ENCODE results near the gene BTBD18. TPM values are rescaled to one million over a fixed set of nuclear protein-coding genes. Genes with fewer than 3 reads are reported as not detected.

Gene BTBD18
- total RNA-seq, 1 experiment from 2014 or later: 0.09 TPM

GRCh38 chr11:57771365-57771764, 19.7 kb upstream of the BTBD18 start (continued):
- TF ChIP-seq CDX4 (CRISPR knock-in tag; IDR thresholded peaks at IDR 0.05; ENCODE audit: borderline replicate concordance) (no peak), STAT6 (CRISPR knock-in tag; conservative IDR thresholded peaks at IDR 0.05; ENCODE audit: low read depth) (no peak), ESRRA (CRISPR knock-in tag; IDR thresholded peaks at IDR 0.05; ENCODE audit: borderline replicate concordance) (no peak)

- no peak for DNase-seq (ENCODE audit: low spot score)
- Mint-ChIP-seq H3K27me3 (ENCODE audit: low read depth) (no peaks in the 10 kb centered on the region), H3K9me3 (peaks cover 5% of the 10 kb centered on the region), H3K4me3 (no peak overlapping the region), H3K36me3 (peaks cover 19% of the 10 kb centered on the region), H3K4me1 (peaks cover 56% of the 10 kb centered on the region), H3K27ac (no peak overlapping the region)
- POLR2A ChIA-PET: no interaction called here
- ATAC-seq: no peak
- TF ChIP-seq NFYB (CRISPR knock-in tag; conservative IDR thresholded peaks at IDR 0.05; ENCODE audit: low read depth) (no peak), ZNF281 (CRISPR knock-in tag; IDR thresholded peaks at IDR 0.05) (no peak), MYBL2 (CRISPR knock-in tag; IDR thresholded peaks at IDR 0.05) (no peak)
- CTCF ChIA-PET: interaction anchor here (1.5 to 1.9 kb wide), 2 partner anchors 19 to 30 kb away, joined by 3 to 14 read pairs; no protein-coding TSS in a partner anchor
Observed at GRCh38 chr11:57770793-57771192, 19.2 kb upstream of the BTBD18 start.

- no peak for ATAC-seq
- DNase-seq (ENCODE audit: low spot score): no peak
- peaks cover 49% of the 10 kb centered on the region for H3K4me1 Mint-ChIP-seq
- H3K4me3 Mint-ChIP-seq: peak overlapping the region; percentile 99
- peak overlapping the region; percentile 82 for H3K27ac Mint-ChIP-seq
- peaks cover 26% of the 10 kb centered on the region for H3K36me3 Mint-ChIP-seq
- no peak for TF ChIP-seq OVOL2 (CRISPR knock-in tag; IDR thresholded peaks at IDR 0.05; ENCODE audit: borderline replicate concordance)
- peaks cover 5% of the 10 kb centered on the region for H3K9me3 Mint-ChIP-seq
- no peaks in the 10 kb centered on the region for H3K27me3 Mint-ChIP-seq (ENCODE audit: low read depth)
- CTCF ChIA-PET: interaction anchor here (1.0 to 8.0 kb wide), 6 partner anchors 13 to 307 kb away, joined by 3 to 110 read pairs (median 12); partner anchors contain the start of genes BTBD18 and SELENOH
- POLR2A ChIA-PET: interaction anchor here (1.6 to 8.2 kb wide), 2 partner anchors 14 to 35 kb away, joined by 11 to 188 read pairs; no protein-coding TSS in a partner anchor
Observed at GRCh38 chr11:57764972-57765371, 13.4 kb upstream of the BTBD18 start.

- H3K4me3 Mint-ChIP-seq: peak overlapping the region; percentile 99
- peaks cover 5% of the 10 kb centered on the region for H3K9me3 Mint-ChIP-seq
- H3K27ac Mint-ChIP-seq: peak overlapping the region; percentile 82
- ChIA-PET POLR2A (interaction anchor here (0.5 to 8.2 kb wide), 3 partner anchors 14 to 446 kb away, joined by 3 to 188 read pairs (median 11); no protein-coding TSS in a partner anchor), CTCF (interaction anchor here (0.9 to 8.0 kb wide), 6 partner anchors 13 to 306 kb away, joined by 3 to 110 read pairs (median 12); partner anchors contain the start of genes BTBD18 and SELENOH)
- H3K36me3 Mint-ChIP-seq: peaks cover 23% of the 10 kb centered on the region
- no peak for DNase-seq (ENCODE audit: low spot score)
- no peaks in the 10 kb centered on the region for H3K27me3 Mint-ChIP-seq (ENCODE audit: low read depth)
- peaks cover 46% of the 10 kb centered on the region for H3K4me1 Mint-ChIP-seq
- ATAC-seq: no peak
- no peak for TF ChIP-seq JAZF1 (CRISPR knock-in tag; IDR thresholded peaks at IDR 0.05)
- no peak for TF ChIP-seq ZNF281 (CRISPR knock-in tag; IDR thresholded peaks at IDR 0.05)
- no peak for TF ChIP-seq TEAD4 (CRISPR knock-in tag; IDR thresholded peaks at IDR 0.05)
- TF ChIP-seq ZNF317 (CRISPR knock-in tag; IDR thresholded peaks at IDR 0.05; ENCODE audit: borderline replicate concordance, low read depth): no peak
- TF ChIP-seq NFATC4 (CRISPR knock-in tag; IDR thresholded peaks at IDR 0.05): no peak
- TF ChIP-seq USF1 (CRISPR knock-in tag; IDR thresholded peaks at IDR 0.05): no peak
- TF ChIP-seq ZNF138 (CRISPR knock-in tag; conservative IDR thresholded peaks at IDR 0.05): no peak
- TF ChIP-seq NFYB (CRISPR knock-in tag; conservative IDR thresholded peaks at IDR 0.05; ENCODE audit: low read depth): no peak
- no peak for TF ChIP-seq ZNF532 (CRISPR knock-in tag; IDR thresholded peaks at IDR 0.05; ENCODE audit: borderline replicate concordance)
Observed at GRCh38 chr11:57764566-57764965, 12.9 kb upstream of the BTBD18 start.
